K562 (cell line): ENCODE data around the gene PLCL1. TPM values are rescaled to one million over a fixed set of nuclear protein-coding genes. Genes with fewer than 3 reads are reported as not detected.

Experiments used
- ATAC-seq: fragments of 200-7000 bp; cut with Tn5 transposase; 3 replicates; pipeline ENCODE4 v1.9.1; 2020; ENCODE audit warnings: moderate library complexity
- BruUV-seq: library from RNA; stranded (reverse); fragments of 400-500 nt; replicated peaks from 2 replicates; lab custom pipeline; 2021; lab: Mats Ljungman, UMichigan
- CTCF ChIA-PET: fragments of 300-600 bp; formaldehyde crosslinking; extraction: SDS; loops from one replicate; lab custom pipeline; 2021; ENCODE audit warnings: low intra/inter-chr PET ratio; lab: Yijun Ruan, JAX
- POLR2A ChIA-PET: fragments of 300-600, 350-650 bp; sonication (Branson Sonifier 250); formaldehyde crosslinking; extraction: SDS; loops from one replicate; lab custom pipeline; 2021; ENCODE audit warnings: antibody characterized with exemption, inconsistent platforms; lab: Yijun Ruan, JAX
- DNase-seq, 4 experiments: peaks; one replicate each; pipeline versions ENCODE4 v3.0.0 to v3.0.0-alpha.2; 2011 to 2018; ENCODE audit warnings: low spot score in 3 of 4, mixed read lengths in 3 of 4; ENCODE audit errors: extremely low read depth in 1 of 4
- FAIRE-seq: peaks from 2 replicates; lab custom pipeline; 2011; peaks lifted over from hg19 to GRCh38; lab: Jason Lieb, UNC
- H2AFZ ChIP-seq: 2 replicates; pipeline ENCODE4 v1.6.0; 2011; ENCODE audit warnings: low read depth, low read length, control low read depth, inconsistent platforms
- H3K27ac ChIP-seq: fragments of 200-600 bp; 3 replicates; pipeline ENCODE4 v1.8.0; 2011; ENCODE audit warnings: low read depth, mild to moderate bottlenecking, control low read depth, inconsistent platforms, low read length, moderate library complexity, mixed read lengths; ENCODE audit errors: extremely low read depth
- H3K27me3 ChIP-seq, 2 experiments: fragments of 300-600 bp in 1 of 2; 2 replicates in 1 of 2; 3 replicates in 1 of 2; pipeline versions ENCODE4 v1.6.0 to v1.8.0; 2011; ENCODE audit warnings: inconsistent platforms in 2 of 2, low read length in 2 of 2, mild to moderate bottlenecking in 1 of 2, mixed read lengths in 1 of 2, moderate library complexity in 1 of 2; ENCODE audit not compliant: control insufficient read depth in 2 of 2, insufficient read depth in 2 of 2
- H3K36me3 ChIP-seq: fragments of 300-600 bp; 3 replicates; pipeline ENCODE4 v1.8.0; 2011; ENCODE audit warnings: mild to moderate bottlenecking, low read length, inconsistent platforms; ENCODE audit not compliant: control insufficient read depth, insufficient read depth
- H3K4me1 ChIP-seq, 2 experiments: fragments of 200-600 bp in 1 of 2; replicated peaks in 1 of 2; 2 replicates in 1 of 2; 3 replicates in 1 of 2; pipeline versions ENCODE4 v1.5.1 to v1.8.0; 2011; ENCODE audit warnings: inconsistent platforms in 2 of 2, low read length in 2 of 2, mild to moderate bottlenecking in 1 of 2, mixed read lengths in 1 of 2, moderate library complexity in 1 of 2; ENCODE audit not compliant: control insufficient read depth in 2 of 2, insufficient read depth in 2 of 2
- H3K4me2 ChIP-seq: 2 replicates; pipeline ENCODE4 v1.6.1; 2011; ENCODE audit warnings: low read length, control low read depth, inconsistent platforms, mixed read lengths; ENCODE audit not compliant: insufficient read depth
- H3K4me3 ChIP-seq: fragments of 200-600 bp; sonication (generic), shearing (Covaris generic); 2 replicates; pipeline ENCODE4 v1.5.1; 2016; ENCODE audit warnings: control low read depth, inconsistent platforms
- H3K79me2 ChIP-seq: fragments of 200-600 bp; 3 replicates; pipeline ENCODE4 v1.8.0; 2011; ENCODE audit warnings: low read length, inconsistent platforms; ENCODE audit not compliant: control insufficient read depth, insufficient read depth
- H3K9ac ChIP-seq, 2 experiments: 2 replicates each; pipeline versions ENCODE4 v1.6.0 to v1.6.1; 2011; ENCODE audit warnings: low read depth in 2 of 2, low read length in 2 of 2, control low read depth in 1 of 2, inconsistent platforms in 1 of 2, mild to moderate bottlenecking in 1 of 2, mixed read lengths in 1 of 2; ENCODE audit not compliant: insufficient read depth in 1 of 2
- H3K9me1 ChIP-seq: one replicate; pipeline ENCODE4 v1.6.0; 2011; ENCODE audit warnings: inconsistent platforms, mild to moderate bottlenecking, low read length, moderate library complexity; ENCODE audit not compliant: control insufficient read depth, insufficient read depth
- H3K9me3 ChIP-seq: replicated peaks from 2 replicates; pipeline ENCODE4 v1.5.1; 2011; ENCODE audit warnings: low read depth, low read length, inconsistent platforms; ENCODE audit not compliant: control insufficient read depth, insufficient read depth
- H4K20me1 ChIP-seq: replicated peaks from 2 replicates; pipeline ENCODE4 v1.6.1; 2011; ENCODE audit warnings: low read length, inconsistent platforms, mixed read lengths; ENCODE audit not compliant: control insufficient read depth, insufficient read depth
- NCOA6 ChIP-seq: fragments of 450-650 bp; IDR thresholded peaks from 2 replicates; pipeline ENCODE4 v1.6.1; 2017; ENCODE audit warnings: mild to moderate bottlenecking
- RAD21 ChIP-seq, 2 experiments: fragments of 250-450 bp in 1 of 2; fragments of 450-650 bp in 1 of 2; sonication (Bioruptor Pico) in 1 of 2; formaldehyde crosslinking in 1 of 2; IDR thresholded peaks in 1 of 2; conservative IDR thresholded peaks in 1 of 2; 2 replicates each; pipeline versions ENCODE4 v1.4.0 to v1.8.0; 2020 to 2022; ENCODE audit warnings: mild to moderate bottlenecking in 2 of 2, moderate library complexity in 1 of 2
- WGBS: fragments of 100-300 bp; shearing (Covaris generic); methylation state at CpG from one replicate; pipeline ENCODE4 v1.1.6; 2016; ENCODE audit warnings: low coverage, mixed read lengths; ENCODE audit not compliant: insufficient coverage; ENCODE audit errors: missing lambda C conversion rate; 5-methylcytosine and 5-hydroxymethylcytosine counted together
- in situ Hi-C: fragments of 300-500 bp; cut with MboI; formaldehyde crosslinking; loops from 4 replicates; pipeline ENCODE4 v1.15.0; 2018; ENCODE audit warnings: inconsistent platforms, mixed read lengths
- intact Hi-C: fragments of 100-400 bp; cut with micrococcal nuclease; formaldehyde crosslinking; loops from 2 replicates; pipeline ENCODE4 v1.14.2; 2022
- polyA plus RNA-seq, 8 experiments: library from polyadenylated mRNA; depleted of rRNA in 4 of 8; stranded (reverse) in 5 of 8; unstranded in 3 of 8; fragments of >200 nt; fragmentation: Nextera tagmentation in 2 of 8; fragmentation: Illumina TruSeq in 1 of 8; extraction: Ambion mirVana in 2 of 8; extraction: Trizol in 1 of 8; gene quantifications; 2 replicates each; pipeline versions ENCODE4 v1.2.1 to v1.2.3, GENCODE V29; 2011 to 2014; ENCODE audit warnings: inconsistent platforms in 1 of 8, missing spikeins in 1 of 8
- total RNA-seq, 7 experiments: library from RNA; depleted of rRNA in 6 of 7; stranded (reverse); fragments of >200 nt in 6 of 7; fragmentation: Illumina TruSeq in 2 of 7; extraction: Trizol in 2 of 7; gene quantifications; 2 replicates each; pipeline versions ENCODE4 v1.2.1 to v1.2.3, GENCODE V29; 2011 to 2021; ENCODE audit warnings: low replicate concordance in 1 of 7

PLCL1 gene
- total and polyA plus RNA-seq, 9 of the 15 experiments (the other 6 are each of a cell fraction or from before 2014, with no cell fraction given) = 2.0 to 17.7 (median 8.6) TPM

DNA sequence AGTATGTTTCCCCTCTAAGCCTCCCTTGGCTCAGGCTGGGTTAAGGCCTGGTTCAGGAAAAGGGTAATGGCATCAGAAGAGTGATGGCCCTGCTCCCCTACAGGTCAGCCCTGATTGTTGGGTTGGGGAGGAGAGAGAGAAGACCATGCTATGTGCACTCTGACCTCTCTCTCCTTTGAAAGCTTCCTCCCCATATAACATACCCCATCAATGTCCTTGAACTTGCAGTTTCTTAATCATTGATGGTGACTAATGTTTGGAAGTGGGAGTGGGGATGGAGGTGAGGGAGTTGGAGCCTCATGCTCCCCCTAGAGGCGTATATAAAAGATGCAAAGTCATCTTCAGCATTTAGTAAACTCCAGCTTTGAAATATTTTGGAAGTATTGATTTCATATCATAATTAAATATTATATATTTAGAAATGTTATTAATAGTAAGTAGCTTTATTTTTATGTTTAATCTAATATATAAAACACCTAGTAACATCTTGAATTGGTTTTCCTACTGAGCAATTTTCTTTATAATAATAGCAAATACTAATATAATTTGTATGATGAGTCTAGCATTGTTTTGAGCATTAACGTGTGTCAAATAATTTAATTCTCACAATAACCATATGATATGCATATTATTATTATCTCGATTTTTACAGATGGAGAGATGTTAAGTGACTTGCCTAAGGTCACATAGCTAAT is 8.8 kb downstream of the PLCL1 start (continued):
- TF ChIP-seq RAD21 (CRISPR knock-in tag; conservative IDR thresholded peaks at IDR 0.05 in 1 of 2, IDR thresholded peaks at IDR 0.05 in 1 of 2) = 0 out of 4 replicates have a peak, but pooled peaks of 1 of the 2 experiments have one; percentile 15
- TF ChIP-seq, all 486 proteins: peak for 28

DNA sequence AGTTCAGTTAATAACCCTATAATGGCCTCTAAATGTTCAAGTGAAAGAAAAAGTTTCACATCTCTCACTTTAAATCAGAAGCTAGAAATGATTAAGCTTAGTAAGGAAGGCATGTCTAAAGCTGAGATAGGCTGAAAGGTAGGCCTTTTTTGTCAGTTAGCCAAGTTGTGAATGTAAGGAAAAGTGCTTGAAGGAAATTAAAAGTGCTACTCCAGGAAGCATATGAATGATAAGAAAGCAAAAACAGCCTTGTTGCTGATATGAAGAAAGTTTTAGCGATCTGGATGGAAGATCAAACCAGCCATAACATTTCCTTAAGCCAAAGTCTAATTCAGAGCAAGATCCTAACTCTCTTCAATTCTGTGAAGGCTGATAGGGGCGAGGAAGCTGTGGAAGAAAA is 10.1 kb downstream of the PLCL1 start:
- Histone ChIP-seq H3K36me3 (peaks cover 5% of the 10 kb centered on the region; the same call in 1 of the 3 replicates), H3K27me3 (no peaks in the 10 kb centered on the region), H3K9me3 (no peaks in the 10 kb centered on the region), H3K9ac (no peak overlapping the region), H4K20me1 (no peaks in the 10 kb centered on the region), H2AFZ (no peak overlapping the region), H3K4me3 (no peak overlapping the region), H3K27ac (peak overlapping the region; percentile 16; the same call in 1 of the 3 replicates), H3K4me1 (peaks cover 0 to 9% of the 10 kb centered on the region in 2 experiments; a peak in 3 of 5 replicates), H3K4me2 (no peak overlapping the region), H3K79me2 (peaks cover 79% of the 10 kb centered on the region), H3K9me1 (no peaks in the 10 kb centered on the region)
- no peak for TF ChIP-seq NCOA6
- ATAC-seq = no peak
- no peak for FAIRE-seq
- no TSS peak for BruUV-seq
- 11% methylated on average over 2 of the region's 2 CpGs for WGBS
- in situ Hi-C loops = loop anchor here (10.0 kb wide), 1 partner anchor 120 kb away; no protein-coding TSS in a partner anchor
- POLR2A ChIA-PET = interaction anchor here (0.7 kb wide), 1 partner anchor 1539 kb away, joined by 3 read pairs; no protein-coding TSS in a partner anchor
- DNase-seq = no peak
- intact Hi-C loops = no loop called here
- CTCF ChIA-PET = no interaction called here
